Astrocyte of the spinal cord (primary cell): ENCODE measurements around the gene CA5A.
"Not testable (repeated sequence)": the region's sequence is repeated elsewhere in the genome, so short reads cannot be mapped to it uniquely, and the experiment has no call there.

ENCODE experiments used
- DNase-seq: peaks from one replicate; pipeline ENCODE4 v3.0.0; 2011; ENCODE audit warnings: low read depth, low spot score
- H3K4me3 ChIP-seq: 2 replicates; pipeline ENCODE4 v1.5.1; 2011; ENCODE audit warnings: low read depth, mild to moderate bottlenecking, low read length, moderate library complexity
- in situ Hi-C: cut with HindIII; loops from 2 replicates; pipeline ENCODE4 v1.10.0; 2017; ENCODE audit warnings: low sequenced_read_pairs
- TF ChIP-seq, protein P1 (sequence below): IDR thresholded peaks from 2 replicates; pipeline ENCODE4 v1.5.1; 2012; ENCODE audit warnings: low read depth, mild to moderate bottlenecking, low read length, inconsistent platforms

The CA5A gene

DNA sequence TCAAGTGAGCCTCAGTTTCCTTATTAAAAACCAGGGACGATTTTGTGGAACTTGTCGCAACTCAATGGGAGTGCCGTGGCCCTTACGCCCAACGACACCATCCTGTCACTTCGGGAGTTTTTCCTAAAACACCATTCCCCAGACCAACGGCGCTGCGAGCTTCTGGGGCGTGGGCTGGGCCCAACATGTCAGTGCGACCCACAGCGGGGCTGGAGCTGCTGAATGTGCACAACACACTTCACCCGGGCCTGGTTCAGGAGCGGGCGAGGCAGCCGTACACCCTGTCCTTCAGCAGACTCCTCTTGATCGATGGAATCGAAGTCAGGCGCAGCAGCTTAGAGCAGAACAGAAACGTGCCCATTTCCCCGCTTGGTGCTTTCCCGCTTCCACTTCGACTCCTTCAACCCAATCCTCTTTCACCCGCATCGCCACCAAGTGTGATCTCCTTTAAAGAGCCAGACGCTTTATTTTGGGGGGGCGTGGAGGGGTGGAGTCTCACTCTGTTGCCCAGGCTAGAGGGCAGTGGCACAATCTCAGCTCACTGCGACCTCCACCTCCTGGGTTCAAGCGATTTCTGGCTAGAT lies 53.8 kb downstream of the CA5A start:
- no peak overlapping the region for H3K4me3 ChIP-seq
- TF ChIP-seq, protein P1, sequence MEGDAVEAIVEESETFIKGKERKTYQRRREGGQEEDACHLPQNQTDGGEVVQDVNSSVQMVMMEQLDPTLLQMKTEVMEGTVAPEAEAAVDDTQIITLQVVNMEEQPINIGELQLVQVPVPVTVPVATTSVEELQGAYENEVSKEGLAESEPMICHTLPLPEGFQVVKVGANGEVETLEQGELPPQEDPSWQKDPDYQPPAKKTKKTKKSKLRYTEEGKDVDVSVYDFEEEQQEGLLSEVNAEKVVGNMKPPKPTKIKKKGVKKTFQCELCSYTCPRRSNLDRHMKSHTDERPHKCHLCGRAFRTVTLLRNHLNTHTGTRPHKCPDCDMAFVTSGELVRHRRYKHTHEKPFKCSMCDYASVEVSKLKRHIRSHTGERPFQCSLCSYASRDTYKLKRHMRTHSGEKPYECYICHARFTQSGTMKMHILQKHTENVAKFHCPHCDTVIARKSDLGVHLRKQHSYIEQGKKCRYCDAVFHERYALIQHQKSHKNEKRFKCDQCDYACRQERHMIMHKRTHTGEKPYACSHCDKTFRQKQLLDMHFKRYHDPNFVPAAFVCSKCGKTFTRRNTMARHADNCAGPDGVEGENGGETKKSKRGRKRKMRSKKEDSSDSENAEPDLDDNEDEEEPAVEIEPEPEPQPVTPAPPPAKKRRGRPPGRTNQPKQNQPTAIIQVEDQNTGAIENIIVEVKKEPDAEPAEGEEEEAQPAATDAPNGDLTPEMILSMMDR: no peak
- DNase-seq: no peak
- in situ Hi-C loops: no loop called here

DNA sequence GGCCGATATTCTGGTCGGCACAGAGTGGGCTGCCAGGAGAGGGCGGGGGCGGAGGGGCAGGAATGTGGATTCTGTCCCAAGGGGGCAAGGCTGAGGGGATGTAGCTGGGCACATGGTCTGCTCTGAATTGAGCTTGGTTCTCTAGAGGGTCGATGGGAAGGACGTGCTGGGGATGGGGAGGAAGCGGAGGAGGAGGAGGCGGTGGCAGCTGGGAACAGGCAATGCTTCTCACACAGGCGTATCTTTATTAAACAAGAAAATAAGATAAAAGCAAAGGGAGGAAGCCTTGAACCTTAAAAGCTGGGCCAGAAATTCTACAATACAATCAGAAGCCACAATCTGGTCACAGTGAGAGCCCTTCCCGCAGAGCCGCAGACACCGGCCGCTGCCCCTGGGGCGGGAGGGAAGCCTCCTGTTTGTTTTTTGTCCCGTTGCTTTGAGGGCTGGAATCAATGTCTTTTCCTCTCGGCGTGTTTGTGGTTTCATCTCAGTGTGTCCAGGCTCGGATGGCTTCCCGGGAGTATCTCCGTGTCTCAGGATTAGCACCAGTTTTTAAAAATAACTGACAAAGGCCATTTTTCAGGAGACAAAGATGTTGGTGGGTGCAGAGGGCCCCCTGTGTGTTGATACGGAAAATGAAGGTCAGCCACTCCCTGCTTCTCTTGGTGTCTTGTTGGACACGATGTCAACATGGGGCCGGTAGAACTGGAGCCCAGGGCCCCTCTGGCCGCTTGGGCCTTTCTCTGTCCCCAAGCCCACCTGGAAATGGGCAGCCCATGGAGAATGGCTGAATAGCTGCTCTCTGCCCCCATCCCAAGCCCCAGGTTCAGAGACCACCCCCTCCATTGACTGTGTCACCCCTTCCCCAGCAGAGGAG lies 54.8 kb downstream of the CA5A start:
- no peak for DNase-seq
- in situ Hi-C loops: no loop called here
- H3K4me3 ChIP-seq: no peak overlapping the region

DNA sequence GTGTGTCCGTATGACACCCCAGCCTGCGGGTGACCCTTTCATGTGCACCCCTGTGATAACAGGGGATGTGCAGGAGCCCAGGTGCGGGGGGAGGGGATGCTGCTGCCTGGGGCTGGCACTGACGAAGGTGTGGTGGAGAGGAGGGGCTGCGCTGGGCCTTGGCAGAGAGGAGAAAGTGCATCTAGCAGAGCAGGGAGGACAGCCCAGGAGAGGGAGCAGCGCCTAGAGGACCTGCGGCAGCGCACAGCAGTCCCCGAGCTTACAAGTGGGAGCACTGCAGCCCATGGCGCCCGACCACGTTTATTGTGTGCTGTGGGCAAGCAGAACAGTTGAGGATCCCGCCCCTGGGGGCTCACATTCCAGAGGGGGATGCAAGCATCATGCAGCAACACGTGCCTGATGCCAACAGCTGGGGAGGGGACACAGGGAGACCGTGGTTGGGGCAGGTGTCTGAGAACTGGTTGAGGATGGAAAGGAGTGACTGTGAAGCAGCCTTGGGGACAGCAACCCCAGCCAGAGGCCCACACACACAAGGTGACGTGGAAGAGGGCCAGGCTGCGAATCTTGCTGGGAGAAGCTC lies 56.1 kb downstream of the CA5A start:
- DNase-seq: no peak
- TF ChIP-seq, protein P1: no peak
- H3K4me3 ChIP-seq: no peak overlapping the region
- in situ Hi-C loops: no loop called here

More for the DNA sequence above, 54.8 kb downstream of the CA5A start:
- TF ChIP-seq, protein P1: no peak

DNA sequence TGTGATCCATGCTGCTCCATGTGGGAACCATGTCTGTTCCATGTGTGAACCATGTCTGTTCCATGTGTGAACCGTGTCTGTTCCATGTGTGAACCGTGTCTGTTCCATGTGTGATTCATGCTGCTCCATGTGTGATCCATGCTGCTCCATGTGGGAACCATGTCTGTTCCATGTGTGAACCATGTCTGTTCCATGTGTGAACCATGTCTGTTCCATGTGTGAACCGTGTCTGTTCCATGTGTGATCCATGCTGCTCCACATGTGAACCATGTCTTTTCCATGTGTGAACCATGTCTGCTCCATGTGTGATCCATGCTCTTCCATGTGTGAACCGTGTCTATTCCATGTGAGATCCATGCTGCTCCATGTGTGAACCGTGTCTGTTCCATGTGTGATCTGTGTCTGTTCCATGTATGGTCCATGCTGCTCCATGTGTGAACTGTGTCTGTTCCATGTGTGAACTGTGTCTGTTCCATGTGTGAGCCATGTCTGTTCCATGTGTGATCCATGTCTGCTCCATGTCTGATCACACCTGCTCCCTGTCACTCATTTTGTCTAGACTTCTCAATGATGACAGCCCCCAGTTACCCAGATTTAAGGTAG lies 56.8 kb downstream of the CA5A start:
- DNase-seq, in situ Hi-C loops: not testable (repeated sequence)

DNA sequence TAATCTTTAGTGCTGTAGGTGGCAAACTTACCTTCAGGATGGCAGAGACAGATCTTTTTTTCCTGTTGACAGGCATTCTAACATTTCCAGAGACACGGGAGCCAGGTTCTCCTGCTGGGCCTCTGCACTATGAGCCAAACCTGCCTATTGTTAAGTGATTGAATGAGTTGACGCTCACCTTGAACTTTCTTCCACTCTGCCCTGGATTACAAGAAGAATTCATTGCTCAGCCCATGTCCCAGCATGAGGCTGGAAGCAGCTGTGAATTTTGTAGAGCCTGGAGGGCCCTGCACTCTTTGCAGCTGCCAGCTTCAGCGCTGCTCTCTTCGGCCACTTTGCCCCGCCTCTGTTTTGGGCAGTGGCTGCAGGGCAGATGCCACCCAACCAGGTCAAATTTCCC lies 57.6 kb downstream of the CA5A start:
- TF ChIP-seq, protein P1: no peak
- H3K4me3 ChIP-seq: no peak overlapping the region
- DNase-seq: no peak
- in situ Hi-C loops: no loop called here

More for the DNA sequence above, 56.8 kb downstream of the CA5A start:
- not testable (repeated sequence) for H3K4me3 ChIP-seq

DNA sequence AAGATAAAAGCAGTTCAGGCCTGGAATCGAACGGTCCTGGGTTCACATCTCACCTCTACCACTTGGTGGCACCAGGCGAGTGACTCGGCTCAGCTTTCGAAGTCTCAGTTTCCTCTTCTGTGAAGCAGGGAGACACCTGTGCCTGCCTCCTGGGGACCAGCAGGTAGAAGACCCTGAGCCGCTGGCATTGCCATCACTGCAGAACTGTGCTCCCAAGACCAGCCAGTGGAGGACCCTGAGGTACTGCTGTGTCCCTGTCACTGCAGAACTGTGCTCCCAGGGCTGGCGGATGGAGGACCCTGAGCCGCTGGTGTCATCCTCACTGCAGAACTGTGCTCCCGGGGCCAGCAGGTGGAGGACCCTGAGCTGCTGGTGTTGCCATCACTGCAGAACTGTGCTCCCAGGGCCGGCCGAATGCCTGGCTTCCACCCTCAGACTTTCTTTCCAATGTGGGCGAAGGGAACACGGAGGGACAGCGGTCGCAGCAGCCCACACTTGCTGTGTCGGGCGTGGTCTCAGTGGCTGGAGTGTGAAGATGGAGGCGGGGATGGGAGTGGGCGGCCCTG lies 58.3 kb downstream of the CA5A start:
- H3K4me3 ChIP-seq: no peak overlapping the region
- TF ChIP-seq, protein P1: no peak
- in situ Hi-C loops: no loop called here
- no peak for DNase-seq
